HepG2 (cell line): ENCODE results near the gene MROH2A. TPM values are rescaled to one million over a fixed set of nuclear protein-coding genes. Genes with fewer than 3 reads are reported as not detected.

Source experiments
- ATAC-seq: fragments of 200-7000 bp; cut with Tn5 transposase; 3 replicates; pipeline ENCODE4 v1.9.1; 2020; ENCODE audit warnings: mild to moderate bottlenecking, moderate library complexity
- BruUV-seq: library from RNA; stranded (reverse); fragments of 400-500 nt; replicated peaks from 2 replicates; lab custom pipeline; 2021; lab: Mats Ljungman, UMichigan
- CTCF ChIA-PET: fragments of 300-600 bp; formaldehyde crosslinking; extraction: SDS; loops from one replicate; lab custom pipeline; 2021; ENCODE audit warnings: low total read pairs, inconsistent platforms, low intra/inter-chr PET ratio; lab: Yijun Ruan, JAX
- POLR2A ChIA-PET: fragments of 350-600 bp; sonication (Branson Sonifier 250); formaldehyde crosslinking; loops from one replicate; lab custom pipeline; 2020; ENCODE audit warnings: antibody characterized with exemption, inconsistent platforms; lab: Yijun Ruan, JAX
- DNase-seq: peaks from one replicate; pipeline ENCODE4 v3.0.0-alpha.2; 2015; ENCODE audit warnings: low spot score
- FAIRE-seq: peaks from 3 replicates; lab custom pipeline; 2011; peaks lifted over from hg19 to GRCh38; lab: Jason Lieb, UNC
- H2AFZ ChIP-seq: one replicate; pipeline ENCODE4 v1.6.1; 2011; ENCODE audit warnings: low read length, inconsistent platforms
- H3K27ac ChIP-seq: fragments of 300-600 bp; 3 replicates; pipeline ENCODE4 v1.8.0; 2011; ENCODE audit warnings: mixed run types, mild to moderate bottlenecking, mixed read lengths, low read length, inconsistent platforms; ENCODE audit not compliant: insufficient read depth; ENCODE audit errors: extremely low read length
- H3K27me3 ChIP-seq, 2 experiments: fragments of 200-600 bp in 1 of 2; 2 replicates in 1 of 2; 3 replicates in 1 of 2; pipeline versions ENCODE4 v1.6.0 to v1.8.0; 2011; ENCODE audit warnings: low read length in 2 of 2, mild to moderate bottlenecking in 2 of 2, moderate library complexity in 2 of 2, inconsistent platforms in 1 of 2; ENCODE audit not compliant: insufficient read depth in 2 of 2, control insufficient read depth in 1 of 2
- H3K36me3 ChIP-seq, 2 experiments: fragments of 200-600 bp in 1 of 2; replicated peaks in 1 of 2; 2 replicates in 1 of 2; 3 replicates in 1 of 2; pipeline versions ENCODE4 v1.5.1 to v1.8.0; 2011; ENCODE audit warnings: low read length in 2 of 2, inconsistent platforms in 1 of 2; ENCODE audit not compliant: insufficient read depth in 2 of 2, control insufficient read depth in 1 of 2
- H3K4me1 ChIP-seq: 2 replicates; pipeline ENCODE4 v1.5.1; 2012; ENCODE audit warnings: low read length, inconsistent platforms; ENCODE audit not compliant: insufficient read depth
- H3K4me2 ChIP-seq: 2 replicates; pipeline ENCODE4 v1.6.0; 2011; ENCODE audit warnings: low read depth, low read length, inconsistent platforms
- H3K4me3 ChIP-seq, 3 experiments: fragments of 200-600 bp in 1 of 3; sonication (generic), shearing (Covaris generic) in 1 of 3; replicated peaks in 1 of 3; 2 replicates each; pipeline ENCODE4 v1.5.1; 2011 to 2016; ENCODE audit warnings: low read length in 3 of 3, inconsistent platforms in 2 of 3, low read depth in 2 of 3, mild to moderate bottlenecking in 2 of 3, control low read depth in 1 of 3, mixed read lengths in 1 of 3; ENCODE audit not compliant: insufficient read depth in 1 of 3
- H3K79me2 ChIP-seq: one replicate; pipeline ENCODE4 v1.6.1; 2011; ENCODE audit warnings: low read length, inconsistent platforms; ENCODE audit not compliant: insufficient read depth
- H3K9ac ChIP-seq: 2 replicates; pipeline ENCODE4 v1.6.0; 2011; ENCODE audit warnings: mild to moderate bottlenecking, low read depth, low read length, inconsistent platforms; ENCODE audit not compliant: insufficient read depth
- H3K9me3 ChIP-seq: 2 replicates; pipeline ENCODE4 v1.5.1; 2012; ENCODE audit warnings: mild to moderate bottlenecking, low read length
- H4K20me1 ChIP-seq: 2 replicates; pipeline ENCODE4 v1.6.0; 2011; ENCODE audit warnings: inconsistent platforms, mild to moderate bottlenecking, low read length, moderate library complexity; ENCODE audit not compliant: insufficient read depth
- ERF ChIP-seq: IDR thresholded peaks from 2 replicates; pipeline ENCODE4 v1.6.1; 2018; ENCODE audit warnings: missing biosample characterization, missing genetic modification reagents
- HNRNPK ChIP-seq: fragments of 200-400 bp; formaldehyde crosslinking; IDR thresholded peaks from 2 replicates; pipeline ENCODE4 v1.6.1; 2018; ENCODE audit warnings: low read length, low read depth, moderate library complexity, mild to moderate bottlenecking; ENCODE audit not compliant: poor library complexity, severe bottlenecking
- ISL2 ChIP-seq: sonication (generic); formaldehyde crosslinking; IDR thresholded peaks from 2 replicates; pipeline ENCODE4 v1.5.0; 2020; ENCODE audit warnings: missing genetic modification reagents
- MYC ChIP-seq: sonication (generic); formaldehyde crosslinking; IDR thresholded peaks from 2 replicates; pipeline ENCODE4 v1.9.0; 2021; ENCODE audit warnings: missing genetic modification reagents, borderline replicate concordance
- NFIB ChIP-seq: sonication (generic); formaldehyde crosslinking; IDR thresholded peaks from 2 replicates; pipeline ENCODE4 v1.9.0; 2021; ENCODE audit warnings: missing genetic modification reagents, mild to moderate bottlenecking, borderline replicate concordance
- SP140L ChIP-seq: sonication (generic); formaldehyde crosslinking; IDR thresholded peaks from 2 replicates; pipeline ENCODE4 v1.4.0; 2020; ENCODE audit warnings: missing genetic modification reagents, borderline replicate concordance
- SP4 ChIP-seq: sonication (generic); formaldehyde crosslinking; IDR thresholded peaks from 2 replicates; pipeline ENCODE4 v1.8.1; 2023; ENCODE audit warnings: mild to moderate bottlenecking, missing genetic modification reagents
- SRF ChIP-seq: IDR thresholded peaks from 2 replicates; pipeline ENCODE4 v1.6.1; 2011; ENCODE audit warnings: mild to moderate bottlenecking, low read depth, low read length, moderate library complexity
- ZC3H13 ChIP-seq: sonication (generic); formaldehyde crosslinking; IDR thresholded peaks from 2 replicates; pipeline ENCODE4 v1.8.1; 2023; ENCODE audit warnings: mild to moderate bottlenecking, missing genetic modification reagents, moderate library complexity
- ZMYM3 ChIP-seq: sonication (generic); formaldehyde crosslinking; IDR thresholded peaks from 2 replicates; pipeline ENCODE4 v1.5.1; 2020; ENCODE audit warnings: mild to moderate bottlenecking, missing genetic modification reagents
- ZNF557 ChIP-seq: sonication (generic); formaldehyde crosslinking; IDR thresholded peaks from 2 replicates; pipeline ENCODE4 v1.4.0; 2020; ENCODE audit warnings: missing genetic modification reagents
- ZNF770 ChIP-seq: sonication (generic); formaldehyde crosslinking; IDR thresholded peaks from 2 replicates; pipeline ENCODE4 v1.5.0; 2020; ENCODE audit warnings: mild to moderate bottlenecking, missing genetic modification reagents
- WGBS: methylation state at CpG from one replicate; pipeline ENCODE4 v1.1.6; 2017; ENCODE audit warnings: low lambda C conversion rate; 5-methylcytosine and 5-hydroxymethylcytosine counted together
- in situ Hi-C: cut with HindIII; loops from 2 replicates; pipeline ENCODE4 v1.10.0; 2017; ENCODE audit warnings: low pct_unique_long_range_greater_than_20kb; ENCODE audit not compliant: extremely low pct_ligation_motif_present
- intact Hi-C: fragments of 100-400 bp; cut with micrococcal nuclease; formaldehyde crosslinking; loops from one replicate; pipeline ENCODE4 v1.10.0; 2022; ENCODE audit not compliant: unreplicated experiment
- polyA plus RNA-seq, 8 experiments: library from polyadenylated mRNA; depleted of rRNA in 3 of 8; stranded (reverse) in 7 of 8; unstranded in 1 of 8; fragments of >200 nt; fragmentation: Illumina TruSeq in 4 of 8; extraction: Trizol in 4 of 8; gene quantifications; 2 replicates each; pipeline versions ENCODE4 v1.2.1 to v1.2.3, GENCODE V29; 2011 to 2016; ENCODE audit warnings: low read depth in 4 of 8, missing spikeins in 1 of 8, mixed read lengths in 1 of 8; ENCODE audit not compliant: insufficient read depth in 1 of 8
- total RNA-seq, 5 experiments: library from RNA; depleted of rRNA; stranded (reverse); fragments of >200 nt; fragmentation: Illumina TruSeq; extraction: Trizol; gene quantifications; 2 replicates each; pipeline ENCODE4 v1.2.3, GENCODE V29; 2016; ENCODE audit warnings: low read depth in 1 of 5
- TF ChIP-seq, protein P1 (sequence below): sonication (generic); formaldehyde crosslinking; IDR thresholded peaks from 2 replicates; pipeline ENCODE4 v1.5.0; 2020; ENCODE audit warnings: missing genetic modification reagents
- TF ChIP-seq, protein P2 (sequence below): sonication (generic); formaldehyde crosslinking; IDR thresholded peaks from 2 replicates; pipeline ENCODE4 v1.5.0; 2020; ENCODE audit warnings: missing genetic modification reagents

MROH2A gene
- total and polyA plus RNA-seq, 2 of the 13 experiments (the other 11 are each of a cell fraction or from before 2014, with no cell fraction given) = 0.03 to 0.04 TPM

DNA sequence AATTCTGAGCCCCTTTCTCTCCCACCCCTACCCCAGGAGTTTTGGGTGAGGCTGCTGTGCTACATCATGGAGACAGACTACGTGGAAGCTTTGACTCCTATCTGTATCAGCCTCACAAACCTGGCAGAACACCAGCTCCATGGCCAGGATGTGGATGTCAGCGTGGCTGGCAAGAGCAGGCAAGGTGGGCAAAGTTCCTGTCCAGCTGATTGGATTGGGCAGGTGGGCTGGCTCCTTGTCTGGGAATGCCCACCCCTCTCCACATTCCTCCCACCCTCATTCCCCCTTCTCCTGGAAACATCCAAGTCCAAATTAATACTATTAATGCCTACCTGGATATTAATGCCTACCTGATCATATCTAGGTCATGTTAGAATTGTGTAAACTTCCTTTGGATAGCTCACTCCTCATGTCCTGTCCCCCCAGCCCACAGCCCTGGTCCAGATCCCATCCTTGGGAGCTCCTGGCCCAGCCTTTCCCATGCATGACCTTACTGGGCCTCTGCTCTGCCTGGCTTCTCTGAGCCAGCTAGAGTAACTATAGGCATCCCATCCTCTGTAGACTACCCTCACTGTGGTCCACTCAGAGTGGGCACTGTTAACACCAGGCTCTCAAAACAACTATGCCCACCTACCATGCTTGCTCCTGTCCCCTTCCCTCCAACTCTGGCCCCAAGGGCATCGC lies 24.1 kb downstream of the MROH2A start:
- intact Hi-C loops (no loop called here), in situ Hi-C loops (no loop called here)
- H2AFZ ChIP-seq = no peak overlapping the region
- no peak overlapping the region for H3K27ac ChIP-seq
- H3K9ac ChIP-seq = no peak overlapping the region
- H3K9me3 ChIP-seq = no peaks in the 10 kb centered on the region
- ChIA-PET CTCF (no interaction called here), POLR2A (no interaction called here)
- FAIRE-seq = no peak
- WGBS = 0% methylated on average over 3 of the region's 3 CpGs
- no peak for DNase-seq
- TF ChIP-seq ISL2 (CRISPR knock-in tag) (no peak), SRF (no peak), SP140L (CRISPR knock-in tag) (no peak), ZC3H13 (CRISPR knock-in tag) (no peak), MYC (CRISPR knock-in tag) (no peak), ZMYM3 (CRISPR knock-in tag) (no peak), HNRNPK (no peak), ZNF770 (CRISPR knock-in tag) (no peak), ZNF557 (CRISPR knock-in tag) (no peak), ERF (CRISPR knock-in tag) (no peak), NFIB (CRISPR knock-in tag) (no peak), SP4 (CRISPR knock-in tag) (no peak)
- TF ChIP-seq, protein P1, sequence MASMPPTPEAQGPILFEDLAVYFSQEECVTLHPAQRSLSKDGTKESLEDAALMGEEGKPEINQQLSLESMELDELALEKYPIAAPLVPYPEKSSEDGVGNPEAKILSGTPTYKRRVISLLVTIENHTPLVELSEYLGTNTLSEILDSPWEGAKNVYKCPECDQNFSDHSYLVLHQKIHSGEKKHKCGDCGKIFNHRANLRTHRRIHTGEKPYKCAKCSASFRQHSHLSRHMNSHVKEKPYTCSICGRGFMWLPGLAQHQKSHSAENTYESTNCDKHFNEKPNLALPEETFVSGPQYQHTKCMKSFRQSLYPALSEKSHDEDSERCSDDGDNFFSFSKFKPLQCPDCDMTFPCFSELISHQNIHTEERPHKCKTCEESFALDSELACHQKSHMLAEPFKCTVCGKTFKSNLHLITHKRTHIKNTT (CRISPR knock-in tag) = no peak
- TF ChIP-seq, protein P2, sequence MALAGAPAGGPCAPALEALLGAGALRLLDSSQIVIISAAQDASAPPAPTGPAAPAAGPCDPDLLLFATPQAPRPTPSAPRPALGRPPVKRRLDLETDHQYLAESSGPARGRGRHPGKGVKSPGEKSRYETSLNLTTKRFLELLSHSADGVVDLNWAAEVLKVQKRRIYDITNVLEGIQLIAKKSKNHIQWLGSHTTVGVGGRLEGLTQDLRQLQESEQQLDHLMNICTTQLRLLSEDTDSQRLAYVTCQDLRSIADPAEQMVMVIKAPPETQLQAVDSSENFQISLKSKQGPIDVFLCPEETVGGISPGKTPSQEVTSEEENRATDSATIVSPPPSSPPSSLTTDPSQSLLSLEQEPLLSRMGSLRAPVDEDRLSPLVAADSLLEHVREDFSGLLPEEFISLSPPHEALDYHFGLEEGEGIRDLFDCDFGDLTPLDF (CRISPR knock-in tag) = no peak
- no peaks in the 10 kb centered on the region for H4K20me1 ChIP-seq
- H3K4me3 ChIP-seq = no peak overlapping the region
- no peaks in the 10 kb centered on the region for H3K79me2 ChIP-seq
- no TSS peak for BruUV-seq
- no peak for ATAC-seq
- H3K4me2 ChIP-seq = no peak overlapping the region
- H3K36me3 ChIP-seq = no peaks in the 10 kb centered on the region
- peaks cover 0 to 48% of the 10 kb centered on the region in 2 experiments; a peak in 3 of 5 replicates for H3K27me3 ChIP-seq
- no peaks in the 10 kb centered on the region for H3K4me1 ChIP-seq
